NCI-H2196 treated with DMSO at 0.1 percent for 48 hours (cell line): ENCODE measurements around the gene EXOC6B.

Experiments
- DNase-seq: peaks from one replicate; lab custom pipeline; 2025; ENCODE audit not compliant: unreplicated experiment; lab: John Stamatoyannopoulos, UW

Gene EXOC6B

DNA sequence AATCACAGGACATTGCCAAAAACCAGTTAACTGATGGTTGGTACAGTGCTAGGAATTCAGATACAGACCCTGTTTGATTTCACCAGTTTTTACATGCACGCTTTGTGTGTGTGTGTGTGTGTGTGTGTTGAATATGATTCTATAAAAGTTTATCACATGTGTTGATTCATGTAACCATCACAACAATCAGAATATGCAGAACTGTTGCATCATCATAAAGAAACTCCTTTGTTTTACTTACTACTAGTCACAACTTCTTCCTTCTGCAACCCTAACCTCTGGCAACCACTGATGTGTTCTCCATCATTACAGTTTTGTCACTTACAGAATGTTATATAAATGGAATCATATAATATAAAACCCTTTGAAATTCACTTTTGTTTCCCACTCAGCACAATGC, 533.4 kb downstream of the EXOC6B start:
- no peak for DNase-seq

DNA sequence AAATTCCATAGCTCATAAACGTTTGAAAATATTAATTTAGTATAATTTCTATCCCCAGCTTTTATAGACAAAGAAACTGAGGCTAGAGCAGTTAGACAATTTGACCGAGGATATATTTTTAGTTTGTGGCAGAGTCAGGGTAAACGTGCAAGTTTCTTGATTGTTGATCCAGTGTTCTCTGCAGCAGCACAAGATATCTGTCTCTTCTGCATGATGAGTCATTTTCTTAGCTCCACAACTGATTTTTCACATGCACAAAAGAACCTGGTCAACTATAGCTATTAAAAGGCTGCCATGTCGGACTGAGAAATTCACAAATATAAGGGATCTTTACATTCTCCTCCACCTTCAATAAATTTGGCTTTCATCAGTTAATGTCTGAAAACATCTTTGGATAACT, 534.8 kb downstream of the EXOC6B start:
- DNase-seq: no peak

DNA sequence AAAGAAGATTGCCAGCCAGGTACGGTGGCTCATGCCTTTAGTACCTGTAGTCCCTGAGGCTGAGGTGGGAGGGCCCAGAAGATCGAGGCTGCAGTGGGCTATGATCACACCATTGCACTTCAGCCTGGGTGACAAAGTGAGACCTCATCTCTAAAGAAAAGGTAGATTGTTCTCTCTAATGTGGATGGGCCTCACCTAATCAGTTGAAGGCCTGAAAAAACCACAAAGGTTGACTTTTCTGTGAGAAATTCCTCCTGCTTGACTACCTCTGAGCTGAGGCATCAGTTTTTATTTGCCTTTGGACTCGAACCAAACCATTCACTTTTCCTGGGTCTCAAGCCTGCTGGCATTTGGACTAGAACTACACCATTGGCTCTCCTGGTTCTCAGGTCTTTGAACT, 536.1 kb downstream of the EXOC6B start:
- no peak for DNase-seq

DNA sequence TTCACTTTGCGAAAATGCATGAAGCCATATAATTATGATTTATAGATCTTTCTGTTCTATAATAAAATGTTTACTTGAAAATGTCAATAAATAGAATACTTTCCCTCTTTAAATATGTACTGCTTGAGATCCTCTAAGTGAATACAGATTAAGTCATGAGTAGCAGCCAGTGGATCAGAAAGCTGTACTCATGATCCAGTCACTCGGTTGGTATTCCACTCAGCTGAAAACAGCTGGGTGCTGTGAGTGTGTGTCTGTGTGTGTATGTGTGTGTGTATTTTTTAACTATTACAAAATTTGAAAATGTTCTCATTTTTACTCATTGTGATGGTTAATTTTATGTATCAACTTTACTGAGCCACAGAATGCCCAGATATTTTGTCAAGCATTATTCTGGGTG, 536.5 kb downstream of the EXOC6B start:
- DNase-seq: no peak

DNA sequence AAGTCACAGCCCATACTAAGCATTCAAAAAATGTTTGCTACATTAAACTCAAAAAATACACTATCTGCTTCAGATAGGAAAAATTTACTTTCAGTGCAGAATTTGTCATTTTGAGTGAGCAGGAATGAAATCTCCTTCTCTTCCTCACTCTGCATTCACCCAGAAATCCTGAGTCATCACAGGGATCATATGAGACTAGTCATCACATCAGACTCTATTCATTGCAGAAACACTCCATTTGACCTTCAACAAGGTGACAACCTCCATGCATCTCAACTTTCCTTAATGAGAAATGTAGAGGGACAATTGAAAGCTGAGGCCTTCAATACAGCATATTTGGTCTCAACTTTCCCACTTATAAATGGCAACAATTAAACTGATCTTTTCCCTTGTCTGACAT, 547.8 kb downstream of the EXOC6B start:
- no peak for DNase-seq

DNA sequence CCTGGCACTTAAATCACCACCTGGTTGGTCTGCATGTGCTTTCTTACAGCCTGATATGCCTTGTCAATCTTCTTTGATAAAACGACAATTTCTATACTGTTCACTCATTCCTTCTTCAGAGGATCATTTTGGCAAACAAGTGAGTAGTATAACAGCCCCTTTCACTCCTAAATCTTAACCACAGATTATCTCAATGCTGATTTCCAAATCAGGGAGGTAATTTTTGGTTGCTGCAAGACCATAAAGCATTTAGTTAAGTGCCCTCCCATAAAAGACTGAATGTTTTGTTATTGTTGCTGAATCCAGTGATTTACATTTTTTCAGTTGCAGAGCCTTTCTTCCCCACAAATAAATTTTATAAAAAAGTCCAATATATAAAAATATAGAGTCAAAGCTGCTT, 549.0 kb downstream of the EXOC6B start:
- DNase-seq: no peak

DNA sequence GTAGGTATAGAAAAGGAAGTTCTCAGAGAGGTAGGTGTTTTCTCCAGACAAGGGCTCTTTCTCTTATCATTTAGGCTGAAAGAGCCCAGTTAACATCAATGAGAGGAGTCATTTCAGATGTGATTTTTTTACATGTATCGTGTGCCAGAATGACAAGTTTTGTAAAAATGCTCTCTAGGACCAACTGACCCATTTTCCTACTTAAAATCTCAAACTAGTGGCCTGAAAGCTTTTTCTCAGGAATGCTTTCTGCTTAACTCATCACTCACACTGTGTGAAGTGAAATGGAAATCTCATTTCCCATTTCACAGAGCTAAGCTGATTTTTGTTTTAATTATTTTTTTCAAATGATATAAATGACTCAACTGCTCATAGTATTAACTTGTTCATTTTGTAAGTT, 549.5 kb downstream of the EXOC6B start:
- DNase-seq: no peak

DNA sequence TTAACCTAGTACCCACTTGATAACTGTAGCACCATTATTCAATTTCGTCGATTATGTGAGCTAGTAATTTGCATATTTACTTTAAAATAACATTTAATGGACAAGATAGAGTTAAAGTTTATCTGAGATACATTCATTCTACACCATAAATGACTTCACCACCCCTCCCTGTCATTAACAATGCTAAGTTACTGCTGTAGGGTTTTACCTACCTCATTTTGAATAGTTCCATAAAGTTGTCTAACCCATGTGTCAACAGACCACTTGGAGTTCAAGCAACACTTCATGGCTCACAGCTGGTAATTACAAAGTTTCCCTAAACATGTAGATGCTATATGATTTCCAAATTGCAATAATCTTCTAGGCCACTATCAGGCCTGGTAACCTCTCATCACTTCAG, 550.7 kb downstream of the EXOC6B start:
- no peak for DNase-seq

DNA sequence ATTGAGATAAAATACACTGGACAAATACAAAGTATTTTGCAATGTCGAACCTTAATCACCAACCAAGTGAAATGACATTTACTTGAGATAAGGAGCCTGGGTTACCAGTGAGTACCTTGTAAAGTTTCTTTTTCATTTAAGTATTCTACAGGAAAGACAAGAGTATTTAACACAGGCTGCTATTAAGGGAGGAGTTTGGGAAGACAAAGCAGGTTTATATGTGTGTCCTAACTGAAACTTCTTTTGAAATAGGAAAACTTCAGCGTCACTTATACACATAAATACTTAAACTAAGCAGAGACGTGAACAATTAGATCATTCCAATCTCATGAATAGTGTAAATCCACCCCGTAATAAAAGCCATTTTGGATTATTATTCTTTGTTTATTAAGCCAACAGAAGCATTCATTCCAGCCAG, 551.4 kb downstream of the EXOC6B start:
- DNase-seq: no peak

DNA sequence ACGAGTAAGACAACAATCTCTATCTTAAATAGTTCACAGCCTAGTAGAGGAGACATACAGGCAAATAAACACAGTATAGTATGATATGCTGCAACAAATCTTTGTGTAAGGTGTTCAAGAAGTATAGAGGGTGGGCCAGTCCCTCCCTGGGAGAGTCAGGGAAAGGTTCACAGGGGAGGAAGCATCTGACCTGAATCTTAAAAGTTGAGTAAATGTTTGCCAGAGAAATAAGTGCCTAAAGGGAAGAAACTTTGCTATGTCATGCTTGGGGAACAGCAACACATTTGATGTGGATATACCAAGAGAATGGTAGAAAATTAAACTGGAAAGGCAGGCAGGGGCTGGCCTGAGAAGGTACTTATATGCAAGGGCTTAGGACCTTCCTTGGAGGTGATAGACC, 552.4 kb downstream of the EXOC6B start:
- DNase-seq: no peak

DNA sequence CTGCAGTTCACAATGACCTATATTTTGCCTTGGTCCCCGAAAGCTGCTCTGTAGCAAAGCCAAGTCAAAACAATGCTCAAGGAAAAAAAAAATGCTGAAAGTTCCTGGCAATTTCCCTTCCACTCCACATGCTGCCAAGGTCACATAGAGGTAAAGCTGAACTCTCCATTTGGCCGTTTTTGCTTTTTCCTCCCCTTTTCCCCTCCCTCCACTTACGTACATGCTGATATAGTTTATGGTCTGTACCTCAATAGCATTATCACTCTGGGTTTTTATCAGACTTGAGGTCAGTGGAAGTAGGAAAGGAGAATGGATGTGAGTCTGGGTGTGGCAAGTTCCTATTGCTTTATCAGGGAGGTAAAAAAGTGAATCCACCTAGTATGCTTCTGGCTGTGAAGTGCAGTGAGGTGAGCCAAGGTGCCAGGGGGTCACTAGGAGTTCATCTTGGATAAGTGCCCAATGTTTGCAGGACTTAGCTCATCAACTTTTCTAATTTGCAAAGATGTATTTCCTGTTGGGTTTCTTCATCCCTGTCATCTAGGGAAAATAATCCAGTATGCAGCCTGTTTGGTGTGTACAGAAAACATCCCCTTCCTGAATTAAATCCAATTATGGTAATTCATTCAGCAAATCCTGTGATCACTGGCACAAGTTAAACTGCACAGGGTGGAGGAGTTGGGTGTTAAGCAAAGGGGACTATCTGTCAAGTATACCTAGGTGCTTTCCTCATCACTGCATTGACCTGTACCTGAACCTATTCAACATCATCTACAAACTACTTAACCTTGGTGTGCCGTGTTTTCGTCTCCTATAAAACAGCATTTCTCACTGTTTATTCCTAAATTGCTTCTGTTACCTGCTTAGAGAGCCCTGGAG, 553.8 kb downstream of the EXOC6B start:
- DNase-seq: no peak

DNA sequence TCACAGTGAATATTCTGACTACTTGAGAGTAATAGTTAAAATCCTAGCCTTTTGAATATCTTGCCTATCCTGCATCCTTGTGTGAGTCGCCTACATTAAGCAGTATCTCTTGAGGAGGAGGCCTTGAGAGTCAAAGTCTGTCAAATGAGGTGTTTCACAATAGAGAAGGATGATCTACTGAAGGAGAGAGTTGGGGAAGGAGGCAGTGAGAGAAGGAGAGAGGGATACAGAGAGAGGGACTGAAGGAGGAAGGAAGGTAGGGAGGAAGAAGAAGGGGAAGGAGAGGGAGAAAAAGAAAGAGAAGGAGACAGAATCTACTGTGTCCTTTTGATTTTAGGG, 554.6 kb downstream of the EXOC6B start:
- no peak for DNase-seq

DNA sequence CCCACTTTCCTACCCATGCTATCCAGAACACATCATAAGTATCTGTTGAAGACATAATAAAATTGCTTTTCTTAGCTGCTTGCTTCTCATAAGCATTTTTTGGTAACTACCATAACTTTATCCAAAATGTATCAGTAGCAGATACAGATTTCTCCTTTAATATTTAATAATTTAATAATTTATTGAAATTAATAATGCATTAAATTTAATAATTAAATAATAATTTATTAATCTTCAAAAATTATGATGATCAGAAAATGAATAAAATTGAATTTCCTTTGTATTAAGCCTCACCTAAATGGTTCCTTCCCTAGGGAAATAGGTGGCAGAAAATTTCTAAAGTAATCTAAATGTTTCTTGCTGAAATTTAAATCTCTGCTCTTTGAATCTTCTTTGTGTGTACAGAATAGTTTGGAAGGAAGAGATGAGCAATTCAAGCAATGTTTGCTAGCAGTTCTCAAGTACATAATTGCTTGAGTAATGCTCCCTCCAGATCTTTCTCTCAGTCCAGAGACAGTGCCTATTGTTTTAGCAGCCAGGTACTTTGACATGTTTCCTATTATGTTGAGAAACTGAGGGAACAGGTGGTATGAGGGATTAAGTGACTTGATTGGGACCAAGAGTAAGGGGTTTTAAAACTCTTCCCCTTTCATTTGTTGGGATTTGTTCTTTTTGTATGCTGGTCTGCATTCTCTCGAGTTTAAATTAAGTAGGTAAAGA, 555.1 kb downstream of the EXOC6B start:
- no peak for DNase-seq

DNA sequence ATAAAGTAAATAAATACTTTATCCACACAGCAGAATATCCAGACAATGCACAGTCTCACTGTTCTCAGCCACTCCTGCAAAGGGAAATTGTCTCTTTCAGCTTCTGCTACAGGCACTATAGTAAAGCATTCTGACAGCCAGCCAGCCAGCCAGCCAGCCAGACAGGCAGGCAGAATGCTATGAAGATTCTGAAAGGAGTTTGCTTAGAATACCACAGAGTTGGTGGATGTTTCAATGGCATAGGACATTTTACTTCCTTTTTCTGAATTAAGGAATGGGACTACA, 562.1 kb downstream of the EXOC6B start:
- DNase-seq: no peak

DNA sequence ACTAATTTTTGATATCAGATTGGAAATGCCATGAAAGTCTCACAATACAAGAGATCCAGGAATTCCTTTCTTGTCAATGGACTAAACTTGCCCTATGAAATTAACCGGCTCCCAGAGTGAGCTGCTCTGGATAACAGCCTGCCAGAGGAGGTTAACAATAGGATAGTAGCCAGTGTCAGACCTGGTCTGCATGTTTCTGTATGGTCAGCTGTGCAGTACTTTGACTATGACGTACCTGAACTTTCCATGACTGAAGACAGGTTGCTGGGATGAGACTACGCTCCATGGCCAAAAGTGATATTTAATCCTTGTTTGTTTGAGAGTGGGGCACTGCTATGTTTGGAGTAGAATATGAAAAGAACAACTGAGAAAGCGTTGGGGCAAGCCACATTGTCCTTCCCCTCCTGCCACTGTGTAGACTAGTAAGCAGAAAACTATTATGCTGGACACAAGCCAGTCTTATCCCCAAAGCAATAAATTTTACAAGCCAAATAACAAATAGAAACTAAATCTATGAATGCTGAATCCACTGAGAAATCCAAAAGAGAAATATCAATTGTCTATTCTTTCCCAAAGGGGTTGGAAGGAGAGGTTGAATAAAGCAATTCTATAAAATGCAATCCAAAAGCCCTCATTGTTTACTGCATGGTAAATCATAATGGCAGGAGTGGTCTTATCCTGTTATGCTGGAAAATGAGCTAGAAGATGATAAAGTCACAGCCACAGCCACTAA, 562.6 kb downstream of the EXOC6B start:
- no peak for DNase-seq

DNA sequence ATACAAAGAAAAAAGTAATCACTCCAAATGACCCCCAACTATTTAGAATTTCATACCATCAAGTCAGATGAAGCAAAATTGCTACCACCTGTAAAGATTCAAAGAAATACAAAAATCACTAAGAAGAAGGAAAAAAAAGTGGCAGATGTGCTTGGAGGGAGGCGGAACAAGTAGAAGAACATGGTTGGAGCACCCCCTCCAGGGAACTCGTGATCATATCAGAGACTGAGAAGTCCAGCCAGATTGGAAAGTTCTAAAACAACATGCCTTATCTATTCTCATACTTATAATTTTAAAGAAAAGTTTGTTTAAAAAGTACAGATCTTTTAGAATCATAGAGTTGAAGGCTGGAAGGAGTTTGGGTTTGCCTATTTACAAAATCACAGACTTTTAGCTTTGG, 564.8 kb downstream of the EXOC6B start:
- DNase-seq: no peak

DNA sequence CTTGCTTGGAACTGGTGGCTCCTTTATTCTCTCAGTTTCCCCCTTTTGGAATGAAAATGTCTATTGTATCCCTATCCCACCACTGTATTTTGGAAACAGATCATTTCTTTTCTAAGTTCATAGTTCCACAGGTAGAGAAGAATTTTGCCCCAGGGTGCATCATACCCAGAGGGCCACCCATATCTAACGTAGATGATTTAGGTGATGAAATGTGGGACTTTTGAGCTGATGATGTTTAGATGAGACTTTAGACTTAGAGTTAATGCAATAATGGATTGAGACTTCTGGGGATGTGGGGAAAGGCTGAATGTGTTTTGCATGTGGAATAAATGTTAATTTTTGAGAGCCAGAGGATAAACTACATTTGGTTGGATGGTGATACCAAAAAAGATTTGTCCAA, 570.3 kb downstream of the EXOC6B start:
- DNase-seq: no peak

DNA sequence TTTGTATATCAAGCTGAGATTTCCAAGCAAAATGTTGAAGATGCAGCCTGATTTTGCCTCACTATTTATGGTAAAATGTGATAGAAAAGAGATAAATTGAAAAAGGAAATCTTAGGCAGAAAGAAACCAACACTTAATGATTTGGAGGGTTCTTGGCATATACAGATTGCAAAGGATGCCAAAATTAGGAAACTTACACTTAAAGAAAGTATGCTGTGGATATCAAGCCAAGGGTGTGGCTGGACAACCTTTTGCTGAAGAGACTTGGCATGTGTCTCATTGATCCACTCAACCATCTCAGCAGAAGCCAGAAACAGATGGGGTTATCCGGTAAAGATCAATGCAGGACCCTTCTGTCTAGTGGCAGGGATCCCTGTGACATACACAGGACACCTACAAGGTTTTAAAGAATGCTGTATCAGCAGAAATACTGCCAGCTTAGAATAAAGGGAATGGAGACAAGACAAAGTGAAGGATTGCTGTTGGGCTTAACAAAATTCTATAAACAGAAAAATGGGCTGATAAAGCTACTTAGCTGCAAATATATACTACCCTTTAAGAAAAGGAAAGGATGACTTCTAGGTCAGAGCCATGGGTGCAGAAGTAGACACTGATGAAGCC, 570.9 kb downstream of the EXOC6B start:
- no peak for DNase-seq

DNA sequence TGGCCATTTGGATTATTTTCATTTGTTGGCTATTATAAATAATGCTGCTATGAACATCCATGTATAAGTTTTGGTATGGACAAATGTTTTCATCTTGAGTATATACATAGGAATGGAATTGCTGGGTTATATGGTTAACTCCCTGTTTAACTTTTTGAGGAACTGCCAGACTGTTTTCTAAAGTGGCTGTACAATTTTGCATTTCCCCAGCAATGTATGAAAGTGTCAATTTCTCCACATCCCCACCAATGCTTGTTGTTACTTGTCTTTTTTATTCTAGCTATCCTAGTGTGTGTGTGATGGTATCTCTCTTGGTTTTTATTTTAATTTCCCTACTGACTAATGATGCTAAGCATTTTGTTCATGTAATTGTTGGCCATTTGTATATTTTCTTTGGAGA, 587.5 kb downstream of the EXOC6B start:
- DNase-seq: no peak

DNA sequence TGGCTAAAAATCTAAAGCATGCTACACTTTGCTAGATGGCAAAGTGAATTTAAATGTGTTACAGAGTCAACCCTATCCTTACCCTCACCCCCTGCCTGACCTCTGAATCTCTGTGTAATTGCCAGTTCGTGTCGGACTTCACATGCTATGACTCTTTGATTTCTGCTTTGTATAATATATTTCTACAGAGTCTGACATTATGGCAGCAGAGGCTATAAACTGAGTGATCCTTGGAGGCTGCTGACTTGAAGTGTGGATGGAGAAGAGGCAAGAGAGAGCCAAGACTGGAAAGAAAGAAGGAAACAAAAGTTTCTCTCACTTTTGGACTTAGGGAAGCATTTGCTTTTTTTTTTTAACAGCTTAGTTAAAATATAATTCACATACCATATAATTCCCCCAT, 588.3 kb downstream of the EXOC6B start:
- DNase-seq: no peak

DNA sequence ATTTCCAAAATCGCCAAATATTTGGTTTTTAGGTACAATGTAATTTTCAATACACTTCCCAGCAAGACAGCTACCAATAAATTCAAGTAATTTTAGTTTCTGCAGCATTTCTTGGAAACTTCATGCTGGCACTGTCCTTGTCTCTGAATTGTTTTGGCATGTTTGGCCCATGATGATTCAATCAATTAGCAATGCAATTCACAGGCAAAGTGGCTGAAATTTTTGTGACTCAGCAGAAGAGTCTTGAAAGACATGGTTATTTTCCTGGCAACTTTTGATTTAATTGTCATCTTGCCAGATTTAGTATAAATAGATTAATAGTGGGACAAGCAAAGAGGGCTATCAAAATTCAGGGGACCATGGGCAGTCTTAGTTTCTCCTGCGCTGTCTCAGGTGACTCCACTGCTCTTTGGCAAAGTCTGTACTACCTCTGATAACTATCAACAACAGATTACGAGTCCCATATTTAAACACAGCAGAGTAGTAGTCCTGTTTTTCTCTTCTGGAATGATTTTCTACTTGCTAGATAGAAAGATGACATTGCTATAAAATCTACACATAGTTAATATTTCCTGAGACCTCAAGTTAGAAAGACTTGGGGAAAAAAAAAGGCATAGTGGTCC, 589.3 kb downstream of the EXOC6B start:
- DNase-seq: no peak
